ENCODE measurements around the gene CD79B. TPM values are rescaled to one million over a fixed set of nuclear protein-coding genes. Genes with fewer than 3 reads are reported as not detected.
"Not testable (repeated sequence)": the region's sequence is repeated elsewhere in the genome, so short reads cannot be mapped to it uniquely, and the experiment has no call there.

The CD79B gene
- total and polyA plus RNA-seq, 2 of the 13 experiments (the other 11 are each of a cell fraction or from before 2014, with no cell fraction given) = not detected

- Histone ChIP-seq H3K4me1 (ENCODE audit: insufficient read depth, low read length) (peaks cover 25% of the 10 kb centered on the region), H3K27ac (ENCODE audit: extremely low read length, insufficient read depth, low read length) (no peak overlapping the region), H3K4me2 (ENCODE audit: low read depth, low read length) (no peak overlapping the region), H3K27me3 (ENCODE audit: control insufficient read depth in 1 of 2, insufficient read depth in 2 of 2, low read length in 2 of 2) (peaks cover 1 to 33% of the 10 kb centered on the region in 2 experiments; a peak in 3 of 5 replicates), H3K79me2 (ENCODE audit: insufficient read depth, low read length) (no peaks in the 10 kb centered on the region), H3K4me3 (replicated peaks in 1 of 3; ENCODE audit: insufficient read depth in 1 of 3, low read depth in 2 of 3, low read length in 3 of 3) (no peak overlapping the region), H3K36me3 (replicated peaks in 1 of 2; ENCODE audit: control insufficient read depth in 1 of 2, insufficient read depth in 2 of 2, low read length in 2 of 2) (no peaks in the 10 kb centered on the region), H3K9ac (ENCODE audit: insufficient read depth, low read depth, low read length) (no peak overlapping the region), H2AFZ (ENCODE audit: low read length) (no peak overlapping the region), H3K9me3 (ENCODE audit: low read length) (no peaks in the 10 kb centered on the region), H4K20me1 (ENCODE audit: insufficient read depth, low read length) (no peaks in the 10 kb centered on the region)
- ChIA-PET POLR2A (no interaction called here), CTCF (ENCODE audit: low intra/inter-chr PET ratio, low total read pairs) (no interaction called here)
- intact Hi-C loops (cut with micrococcal nuclease; ENCODE audit: unreplicated experiment) (loop anchor here (5.0 to 10.0 kb wide), 3 partner anchors 76 to 218 kb away; partner anchors contain the start of gene ERN1), in situ Hi-C loops (cut with HindIII; ENCODE audit: extremely low pct_ligation_motif_present, low pct_unique_long_range_greater_than_20kb) (no loop called here)
- DNase-seq (ENCODE audit: low spot score) (no peak), FAIRE-seq (no peak), ATAC-seq (no peak)
- BruUV-seq (replicated peaks) = no TSS peak
- TF ChIP-seq HNF4A (CRISPR knock-in tag; IDR thresholded peaks at IDR 0.05) = no peak
- TF ChIP-seq HOXA5 (CRISPR knock-in tag; IDR thresholded peaks at IDR 0.05) = no peak
- TF ChIP-seq PHF20 (CRISPR knock-in tag; IDR thresholded peaks at IDR 0.05) = no peak
- no peak for TF ChIP-seq NFYB (CRISPR knock-in tag; IDR thresholded peaks at IDR 0.05)
- TF ChIP-seq NFE2L2 (IDR thresholded peaks at IDR 0.05; ENCODE audit: low read length) = no peak
- TF ChIP-seq RXRB (CRISPR knock-in tag; IDR thresholded peaks at IDR 0.05; ENCODE audit: borderline replicate concordance) = no peak
- no peak for TF ChIP-seq ZSCAN22 (CRISPR knock-in tag; IDR thresholded peaks at IDR 0.05)
- TF ChIP-seq POGK (CRISPR knock-in tag; conservative IDR thresholded peaks at IDR 0.05) = no peak
- no peak for TF ChIP-seq ZNF572 (CRISPR knock-in tag; IDR thresholded peaks at IDR 0.05)
- TF ChIP-seq SMARCC2 (IDR thresholded peaks at IDR 0.05) = no peak
- no peak for TF ChIP-seq XBP1 (CRISPR knock-in tag; IDR thresholded peaks at IDR 0.05)
- no peak for TF ChIP-seq ZNF367 (CRISPR knock-in tag; IDR thresholded peaks at IDR 0.05; ENCODE audit: borderline replicate concordance)
- TF ChIP-seq POLR2AphosphoS5 (IDR thresholded peaks at IDR 0.05; ENCODE audit: low read depth, low read length) = no peak
- no peak for TF ChIP-seq REL (CRISPR knock-in tag; conservative IDR thresholded peaks at IDR 0.05)
- no peak for TF ChIP-seq CREBL2 (CRISPR knock-in tag; IDR thresholded peaks at IDR 0.05; ENCODE audit: borderline replicate concordance)
- no peak for TF ChIP-seq CHD2 (IDR thresholded peaks at IDR 0.05; ENCODE audit: low read depth, low read length)
- TF ChIP-seq ARID2 (CRISPR knock-in tag; IDR thresholded peaks at IDR 0.05; ENCODE audit: borderline replicate concordance) = no peak
- WGBS (ENCODE audit: low lambda C conversion rate) = 9% methylated on average over 12 of the region's 12 CpGs
These were observed 15.5 kb downstream of the CD79B start for GRCh38 chr17:63916566-63917185.

- H2AFZ ChIP-seq (ENCODE audit: low read length); H4K20me1 ChIP-seq (ENCODE audit: insufficient read depth, low read length); H3K9ac ChIP-seq (ENCODE audit: insufficient read depth, low read depth, low read length); H3K36me3 ChIP-seq (replicated peaks in 1 of 2; ENCODE audit: control insufficient read depth in 1 of 2, insufficient read depth in 2 of 2, low read length in 2 of 2); H3K79me2 ChIP-seq (ENCODE audit: insufficient read depth, low read length); DNase-seq (ENCODE audit: low spot score); H3K4me3 ChIP-seq (replicated peaks in 1 of 3; ENCODE audit: insufficient read depth in 1 of 3, low read depth in 2 of 3, low read length in 3 of 3); ATAC-seq; H3K9me3 ChIP-seq (ENCODE audit: low read length); CTCF ChIA-PET (ENCODE audit: low intra/inter-chr PET ratio, low total read pairs); H3K4me2 ChIP-seq (ENCODE audit: low read depth, low read length); H3K27ac ChIP-seq (ENCODE audit: extremely low read length, insufficient read depth, low read length); BruUV-seq (replicated peaks); in situ Hi-C loops (cut with HindIII; ENCODE audit: extremely low pct_ligation_motif_present, low pct_unique_long_range_greater_than_20kb); FAIRE-seq; POLR2A ChIA-PET: not testable (repeated sequence)
- intact Hi-C loops (cut with micrococcal nuclease; ENCODE audit: unreplicated experiment) = loop anchor here (5.0 to 10.0 kb wide), 3 partner anchors 77 to 219 kb away; partner anchors contain the start of gene ERN1
- H3K27me3 ChIP-seq (ENCODE audit: control insufficient read depth in 1 of 2, insufficient read depth in 2 of 2, low read length in 2 of 2) = peaks cover 1 to 40% of the 10 kb centered on the region in 2 experiments; a peak in 3 of 5 replicates
- peaks cover 25% of the 10 kb centered on the region for H3K4me1 ChIP-seq (ENCODE audit: insufficient read depth, low read length)
- 4% methylated on average over 10 of the region's 10 CpGs for WGBS (ENCODE audit: low lambda C conversion rate)
These were observed 16.4 kb downstream of the CD79B start for GRCh38 chr17:63915753-63916152.
